ENCODE measurements around the gene HSBP1L1. TPM values are rescaled to one million over a fixed set of nuclear protein-coding genes. Genes with fewer than 3 reads are reported as not detected.

Gene HSBP1L1
- total and polyA plus RNA-seq, 2 of the 13 experiments (the other 11 are each of a cell fraction or from before 2014, with no cell fraction given), result 22.6 to 45.1 TPM

- peaks cover 65% of the 10 kb centered on the region for H4K20me1 ChIP-seq (ENCODE audit: insufficient read depth, low read length)
- TF ChIP-seq AKNA (CRISPR knock-in tag; IDR thresholded peaks at IDR 0.05; ENCODE audit: borderline replicate concordance) (no peak), MAFK (conservative IDR thresholded peaks at IDR 0.05 in 1 of 2, IDR thresholded peaks at IDR 0.05 in 1 of 2; ENCODE audit: low read length in 2 of 2) (peak; percentile 41 to 47; a peak in 2 of 4 replicates), FOXO4 (CRISPR knock-in tag; conservative IDR thresholded peaks at IDR 0.05) (no peak), MAFF (IDR thresholded peaks at IDR 0.05; ENCODE audit: low read depth, low read length) (0 out of 2 replicates have a peak, but pooled peaks have one; percentile 7)
- H3K27me3 ChIP-seq (ENCODE audit: control insufficient read depth in 1 of 2, insufficient read depth in 2 of 2, low read length in 2 of 2), result no peaks in the 10 kb centered on the region
- intact Hi-C loops (cut with micrococcal nuclease; ENCODE audit: unreplicated experiment), result no loop called here
- no peak overlapping the region for H3K9ac ChIP-seq (ENCODE audit: insufficient read depth, low read depth, low read length)
- CTCF ChIA-PET (ENCODE audit: low intra/inter-chr PET ratio, low total read pairs), result no interaction called here
- in situ Hi-C loops (cut with HindIII; ENCODE audit: extremely low pct_ligation_motif_present, low pct_unique_long_range_greater_than_20kb), result no loop called here
- H3K9me3 ChIP-seq (ENCODE audit: low read length), result no peaks in the 10 kb centered on the region
- WGBS (ENCODE audit: low lambda C conversion rate), result 98% methylated on average over 4 of the region's 4 CpGs
- no peak overlapping the region for H2AFZ ChIP-seq (ENCODE audit: low read length)
- H3K4me2 ChIP-seq (ENCODE audit: low read depth, low read length), result no peak overlapping the region
- DNase-seq (ENCODE audit: low spot score), result no peak
- H3K79me2 ChIP-seq (ENCODE audit: insufficient read depth, low read length), result peaks cover 100% of the 10 kb centered on the region
- FAIRE-seq, result no peak
- ATAC-seq, result no peak
- peaks cover 3 to 24% of the 10 kb centered on the region in 2 experiments; a peak in 4 of 5 replicates for H3K36me3 ChIP-seq (replicated peaks in 1 of 2; ENCODE audit: control insufficient read depth in 1 of 2, insufficient read depth in 2 of 2, low read length in 2 of 2)
- H3K4me1 ChIP-seq (ENCODE audit: insufficient read depth, low read length), result peaks cover 67% of the 10 kb centered on the region
- POLR2A ChIA-PET, result interaction anchor here (1.1 to 1.5 kb wide), 2 partner anchors 35 to 51 kb away, joined by 3 to 6 read pairs; partner anchors contain the start of gene RBFA
- no peak overlapping the region for H3K27ac ChIP-seq (ENCODE audit: extremely low read length, insufficient read depth, low read length)
- no peak overlapping the region for H3K4me3 ChIP-seq (replicated peaks in 1 of 3; ENCODE audit: insufficient read depth in 1 of 3, low read depth in 2 of 3, low read length in 3 of 3)
- BruUV-seq (replicated peaks), result no TSS peak
These were observed 18.8 kb downstream of the HSBP1L1 start for GRCh38 chr18:79983253-79983652.

Measured in HepG2 (cell line).